DND-41 (cell line): ENCODE results near the gene NUDT16.

Experiments
- EZH2 ChIP-seq: IDR thresholded peaks from 3 replicates; pipeline ENCODE4 v1.6.1; 2012; ENCODE audit warnings: borderline replicate concordance, low read depth, mild to moderate bottlenecking, moderate library complexity, low read length, inconsistent platforms; ENCODE audit not compliant: severe bottlenecking
- TF ChIP-seq, protein P1 (sequence below): IDR thresholded peaks from 2 replicates; pipeline ENCODE4 v1.5.1; 2012; ENCODE audit warnings: borderline replicate concordance, low read length, moderate library complexity, mild to moderate bottlenecking; ENCODE audit not compliant: poor library complexity, severe bottlenecking; ENCODE audit errors: extremely low read depth

DNA sequence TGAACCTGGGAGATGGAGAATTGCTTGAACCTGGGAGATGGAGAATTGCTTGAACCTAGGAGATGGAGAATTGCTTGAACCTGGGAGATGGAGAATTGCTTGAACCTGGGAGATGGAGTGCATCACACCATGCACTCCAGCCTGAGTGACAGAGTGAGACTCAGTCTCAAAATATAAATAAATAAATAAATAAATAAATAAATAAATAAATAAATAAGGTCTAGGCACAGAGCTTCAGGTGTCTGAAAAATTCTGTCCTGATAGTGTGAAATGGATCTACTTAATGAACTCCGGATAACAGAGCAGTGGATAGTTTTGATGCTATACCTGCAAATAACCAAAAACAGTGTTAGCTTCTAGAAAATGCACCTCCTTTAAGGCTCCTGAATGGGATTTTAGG lies 24.3 kb upstream of the NUDT16 start:
- TF ChIP-seq EZH2 = no peak
- TF ChIP-seq, protein P1, sequence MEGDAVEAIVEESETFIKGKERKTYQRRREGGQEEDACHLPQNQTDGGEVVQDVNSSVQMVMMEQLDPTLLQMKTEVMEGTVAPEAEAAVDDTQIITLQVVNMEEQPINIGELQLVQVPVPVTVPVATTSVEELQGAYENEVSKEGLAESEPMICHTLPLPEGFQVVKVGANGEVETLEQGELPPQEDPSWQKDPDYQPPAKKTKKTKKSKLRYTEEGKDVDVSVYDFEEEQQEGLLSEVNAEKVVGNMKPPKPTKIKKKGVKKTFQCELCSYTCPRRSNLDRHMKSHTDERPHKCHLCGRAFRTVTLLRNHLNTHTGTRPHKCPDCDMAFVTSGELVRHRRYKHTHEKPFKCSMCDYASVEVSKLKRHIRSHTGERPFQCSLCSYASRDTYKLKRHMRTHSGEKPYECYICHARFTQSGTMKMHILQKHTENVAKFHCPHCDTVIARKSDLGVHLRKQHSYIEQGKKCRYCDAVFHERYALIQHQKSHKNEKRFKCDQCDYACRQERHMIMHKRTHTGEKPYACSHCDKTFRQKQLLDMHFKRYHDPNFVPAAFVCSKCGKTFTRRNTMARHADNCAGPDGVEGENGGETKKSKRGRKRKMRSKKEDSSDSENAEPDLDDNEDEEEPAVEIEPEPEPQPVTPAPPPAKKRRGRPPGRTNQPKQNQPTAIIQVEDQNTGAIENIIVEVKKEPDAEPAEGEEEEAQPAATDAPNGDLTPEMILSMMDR = no peak
